Body of pancreas (tissue), 4 donors: ENCODE data around the gene CGNL1.

ENCODE experiments used
- POLR2A ChIP-seq, 3 donors: fragments of 450-650 bp; IDR thresholded peaks; one replicate each; pipeline ENCODE4 v1.6.1; 2016; ENCODE audit warnings: antibody characterized with exemption in 3 of 3, mild to moderate bottlenecking in 2 of 3
- TF ChIP-seq, protein P1 (sequence below), 7 experiments: fragments of 450-650 bp in 4 of 7; fragments of 200-600 bp in 3 of 7; sonication (generic) in 3 of 7; IDR thresholded peaks; one replicate each; pipeline ENCODE4 v1.5.1; 2016 to 2019; ENCODE audit warnings: antibody characterized with exemption in 7 of 7

DNA sequence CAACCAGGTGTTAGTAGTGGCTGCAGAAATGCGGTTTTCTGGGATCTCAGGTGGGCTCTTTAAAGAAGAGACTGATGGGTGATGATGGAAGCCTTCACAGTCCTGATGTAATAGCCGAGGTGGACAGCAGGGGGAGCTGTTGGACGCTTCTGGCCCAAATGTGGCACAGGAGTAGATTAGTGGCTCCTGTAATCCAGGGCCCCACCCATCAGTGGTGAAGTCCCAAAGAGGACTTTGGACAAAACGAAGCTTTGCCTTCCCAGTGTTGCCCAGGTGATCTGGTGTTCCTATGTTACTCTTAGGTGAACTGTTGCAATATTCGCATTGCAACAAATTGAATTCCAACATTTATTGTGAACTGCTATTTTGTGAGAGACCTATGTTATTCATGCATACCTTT is 183.6 kb downstream of the CGNL1 start:
- no peak for TF ChIP-seq POLR2A (IDR thresholded peaks at IDR 0.05)
- TF ChIP-seq, protein P1, sequence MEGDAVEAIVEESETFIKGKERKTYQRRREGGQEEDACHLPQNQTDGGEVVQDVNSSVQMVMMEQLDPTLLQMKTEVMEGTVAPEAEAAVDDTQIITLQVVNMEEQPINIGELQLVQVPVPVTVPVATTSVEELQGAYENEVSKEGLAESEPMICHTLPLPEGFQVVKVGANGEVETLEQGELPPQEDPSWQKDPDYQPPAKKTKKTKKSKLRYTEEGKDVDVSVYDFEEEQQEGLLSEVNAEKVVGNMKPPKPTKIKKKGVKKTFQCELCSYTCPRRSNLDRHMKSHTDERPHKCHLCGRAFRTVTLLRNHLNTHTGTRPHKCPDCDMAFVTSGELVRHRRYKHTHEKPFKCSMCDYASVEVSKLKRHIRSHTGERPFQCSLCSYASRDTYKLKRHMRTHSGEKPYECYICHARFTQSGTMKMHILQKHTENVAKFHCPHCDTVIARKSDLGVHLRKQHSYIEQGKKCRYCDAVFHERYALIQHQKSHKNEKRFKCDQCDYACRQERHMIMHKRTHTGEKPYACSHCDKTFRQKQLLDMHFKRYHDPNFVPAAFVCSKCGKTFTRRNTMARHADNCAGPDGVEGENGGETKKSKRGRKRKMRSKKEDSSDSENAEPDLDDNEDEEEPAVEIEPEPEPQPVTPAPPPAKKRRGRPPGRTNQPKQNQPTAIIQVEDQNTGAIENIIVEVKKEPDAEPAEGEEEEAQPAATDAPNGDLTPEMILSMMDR (IDR thresholded peaks at IDR 0.05): peak; percentile 77 to 93 (median 89)
